Suprapubic skin (tissue), 4 donors: ENCODE measurements around the gene RBPJ.

ENCODE experiments used
- CTCF ChIP-seq, 2 donors: fragments of 200-600 bp in 1 of 2; fragments of 450-650 bp in 1 of 2; sonication (generic) in 1 of 2; IDR thresholded peaks; one replicate each; pipeline ENCODE4 v1.5.1; 2016 to 2019; ENCODE audit warnings: antibody characterized with exemption in 2 of 2, mild to moderate bottlenecking in 1 of 2, moderate library complexity in 1 of 2
- EP300 ChIP-seq: sonication (generic); formaldehyde crosslinking; IDR thresholded peaks from one replicate; pipeline ENCODE4 v1.6.1; 2017; ENCODE audit warnings: antibody characterized with exemption
- POLR2A ChIP-seq, 2 donors: fragments of 450-650 bp; IDR thresholded peaks; one replicate each; pipeline ENCODE4 v1.6.1; 2017; ENCODE audit warnings: antibody characterized with exemption in 2 of 2, mild to moderate bottlenecking in 2 of 2, moderate library complexity in 2 of 2
- POLR2AphosphoS5 ChIP-seq, 3 donors: sonication (generic); formaldehyde crosslinking; IDR thresholded peaks; one replicate each; pipeline ENCODE4 v1.6.1; 2017; ENCODE audit warnings: antibody characterized with exemption in 3 of 3

GRCh38 chr4:26451597-26451996 lies 130.8 kb downstream of the RBPJ start:
- TF ChIP-seq CTCF (IDR thresholded peaks at IDR 0.05) (no peak), EP300 (no peak), POLR2AphosphoS5 (IDR thresholded peaks at IDR 0.05) (no peak), POLR2A (IDR thresholded peaks at IDR 0.05) (no peak)
